LNCaP clone FGC (cell line): Measurements from ENCODE around the gene FLG2.
A peak's percentile ranks its signal among the peaks of the same experiment; 100 is the strongest.

ENCODE experiments used
- DNase-seq: peaks from one replicate; pipeline ENCODE4 v3.0.0-alpha.2; 2011; ENCODE audit warnings: low read depth
- H3K4me3 ChIP-seq: 2 replicates; pipeline ENCODE4 v1.5.1; 2011; ENCODE audit warnings: mild to moderate bottlenecking, low read depth, low read length, control low read depth
- CTCF ChIP-seq: IDR thresholded peaks from 2 replicates; pipeline ENCODE4 v1.5.1; 2012; ENCODE audit warnings: mild to moderate bottlenecking; ENCODE audit not compliant: control insufficient read depth, insufficient read depth; ENCODE audit errors: extremely low read depth

Gene FLG2

GRCh38 chr1:152349611-152350010 is 10.2 kb downstream of the FLG2 start:
- no peak for TF ChIP-seq CTCF
- H3K4me3 ChIP-seq, result no peak overlapping the region
- no peak for DNase-seq

GRCh38 chr1:152348447-152348846 is 11.4 kb downstream of the FLG2 start:
- no peak for DNase-seq
- TF ChIP-seq CTCF, result peak; percentile 62
- no peak overlapping the region for H3K4me3 ChIP-seq

GRCh38 chr1:152347116-152347728 is 12.6 kb downstream of the FLG2 start:
- H3K4me3 ChIP-seq, result no peak overlapping the region
- DNase-seq, result peak; percentile 28
- TF ChIP-seq CTCF, result peak; percentile 86

GRCh38 chr1:152344438-152344837 is 15.4 kb downstream of the FLG2 start:
- no peak for DNase-seq
- TF ChIP-seq CTCF, result no peak
- no peak overlapping the region for H3K4me3 ChIP-seq

GRCh38 chr1:152343006-152343405 is 16.8 kb downstream of the FLG2 start:
- no peak for TF ChIP-seq CTCF
- DNase-seq, result no peak

GRCh38 chr1:152335399-152335798 is 24.4 kb downstream of the FLG2 start:
- no peak overlapping the region for H3K4me3 ChIP-seq
- no peak for TF ChIP-seq CTCF
- no peak for DNase-seq

More at GRCh38 chr1:152343006-152343405, 16.8 kb downstream of the FLG2 start:
- H3K4me3 ChIP-seq, result no peak overlapping the region

- TF ChIP-seq CTCF, result no peak
- H3K4me3 ChIP-seq, result no peak overlapping the region
- DNase-seq, result no peak
Measured at GRCh38 chr1:152328801-152329391, 30.9 kb downstream of the FLG2 start.
